ENCODE results near the gene ZGRF1.
A peak's percentile ranks its signal among the peaks of the same experiment; 100 is the strongest.
"Not testable (repeated sequence)": the region's sequence is repeated elsewhere in the genome, so short reads cannot be mapped to it uniquely, and the experiment has no call there.

ZGRF1 gene

GRCh38 chr4:112673076-112673475 lies 36.4 kb upstream of the ZGRF1 start:
- no peak for DNase-seq (ENCODE audit: low read depth in 2 of 2)
- H3K4me3 ChIP-seq (replicated peaks in 1 of 2; ENCODE audit: low read depth in 2 of 2, low read length in 2 of 2), result no peak overlapping the region
- TF ChIP-seq, protein P1, sequence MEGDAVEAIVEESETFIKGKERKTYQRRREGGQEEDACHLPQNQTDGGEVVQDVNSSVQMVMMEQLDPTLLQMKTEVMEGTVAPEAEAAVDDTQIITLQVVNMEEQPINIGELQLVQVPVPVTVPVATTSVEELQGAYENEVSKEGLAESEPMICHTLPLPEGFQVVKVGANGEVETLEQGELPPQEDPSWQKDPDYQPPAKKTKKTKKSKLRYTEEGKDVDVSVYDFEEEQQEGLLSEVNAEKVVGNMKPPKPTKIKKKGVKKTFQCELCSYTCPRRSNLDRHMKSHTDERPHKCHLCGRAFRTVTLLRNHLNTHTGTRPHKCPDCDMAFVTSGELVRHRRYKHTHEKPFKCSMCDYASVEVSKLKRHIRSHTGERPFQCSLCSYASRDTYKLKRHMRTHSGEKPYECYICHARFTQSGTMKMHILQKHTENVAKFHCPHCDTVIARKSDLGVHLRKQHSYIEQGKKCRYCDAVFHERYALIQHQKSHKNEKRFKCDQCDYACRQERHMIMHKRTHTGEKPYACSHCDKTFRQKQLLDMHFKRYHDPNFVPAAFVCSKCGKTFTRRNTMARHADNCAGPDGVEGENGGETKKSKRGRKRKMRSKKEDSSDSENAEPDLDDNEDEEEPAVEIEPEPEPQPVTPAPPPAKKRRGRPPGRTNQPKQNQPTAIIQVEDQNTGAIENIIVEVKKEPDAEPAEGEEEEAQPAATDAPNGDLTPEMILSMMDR (IDR thresholded peaks at IDR 0.05; ENCODE audit: low read depth, low read length), result no peak

- TF ChIP-seq, protein P1 (IDR thresholded peaks at IDR 0.05; ENCODE audit: low read depth, low read length), result no peak
- DNase-seq (ENCODE audit: low read depth in 2 of 2), result no peak
- H3K4me3 ChIP-seq (replicated peaks in 1 of 2; ENCODE audit: low read depth in 2 of 2, low read length in 2 of 2), result no peak overlapping the region
Observed at GRCh38 chr4:112668131-112668530, 31.4 kb upstream of the ZGRF1 start.

- TF ChIP-seq, protein P1 (IDR thresholded peaks at IDR 0.05; ENCODE audit: low read depth, low read length), result no peak
- no peak overlapping the region for H3K4me3 ChIP-seq (replicated peaks in 1 of 2; ENCODE audit: low read depth in 2 of 2, low read length in 2 of 2)
- DNase-seq (ENCODE audit: low read depth in 2 of 2), result peak in 1 of 2 donors; percentile 6
Observed at GRCh38 chr4:112664611-112665010, 27.9 kb upstream of the ZGRF1 start.

- DNase-seq (ENCODE audit: low read depth in 2 of 2); H3K4me3 ChIP-seq (replicated peaks in 1 of 2; ENCODE audit: low read depth in 2 of 2, low read length in 2 of 2): not testable (repeated sequence)
Observed at GRCh38 chr4:112656115-112656514, 19.4 kb upstream of the ZGRF1 start.

- DNase-seq (ENCODE audit: low read depth in 2 of 2), result no peak
- TF ChIP-seq, protein P1 (IDR thresholded peaks at IDR 0.05; ENCODE audit: low read depth, low read length), result no peak
- no peak overlapping the region for H3K4me3 ChIP-seq (replicated peaks in 1 of 2; ENCODE audit: low read depth in 2 of 2, low read length in 2 of 2)
Observed at GRCh38 chr4:112655270-112655669, 18.6 kb upstream of the ZGRF1 start.

DNA sequence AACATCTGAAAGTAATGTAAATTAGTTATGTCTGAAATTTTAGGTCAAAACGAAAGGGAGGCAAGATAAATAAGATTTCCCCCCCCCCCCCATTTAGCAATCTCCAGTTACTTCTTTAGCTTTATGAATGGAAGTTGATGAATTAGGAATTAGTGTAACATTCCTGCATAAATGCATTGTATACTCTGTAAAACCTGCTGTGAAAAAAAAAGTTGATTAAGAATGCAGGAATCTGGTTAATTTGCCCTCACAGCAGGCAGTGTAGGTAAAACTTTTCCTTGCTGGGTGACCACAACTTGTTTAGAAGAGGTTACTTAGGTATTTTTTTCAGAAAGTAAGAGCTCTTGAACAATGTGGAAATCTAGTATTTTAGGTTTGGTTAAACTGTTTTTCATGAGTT lies 15.5 kb upstream of the ZGRF1 start:
- no peak for DNase-seq (ENCODE audit: low read depth in 2 of 2)
- no peak overlapping the region for H3K4me3 ChIP-seq (replicated peaks in 1 of 2; ENCODE audit: low read depth in 2 of 2, low read length in 2 of 2)
- TF ChIP-seq, protein P1 (IDR thresholded peaks at IDR 0.05; ENCODE audit: low read depth, low read length), result no peak

GRCh38 chr4:112651641-112652040 lies 14.9 kb upstream of the ZGRF1 start:
- no peak for DNase-seq (ENCODE audit: low read depth in 2 of 2)
- TF ChIP-seq, protein P1 (IDR thresholded peaks at IDR 0.05; ENCODE audit: low read depth, low read length), result no peak
- no peak overlapping the region for H3K4me3 ChIP-seq (replicated peaks in 1 of 2; ENCODE audit: low read depth in 2 of 2, low read length in 2 of 2)

Measured in cardiac fibroblast (primary cell).